ENCODE measurements around the gene MS4A8.

MS4A8 gene

DNA sequence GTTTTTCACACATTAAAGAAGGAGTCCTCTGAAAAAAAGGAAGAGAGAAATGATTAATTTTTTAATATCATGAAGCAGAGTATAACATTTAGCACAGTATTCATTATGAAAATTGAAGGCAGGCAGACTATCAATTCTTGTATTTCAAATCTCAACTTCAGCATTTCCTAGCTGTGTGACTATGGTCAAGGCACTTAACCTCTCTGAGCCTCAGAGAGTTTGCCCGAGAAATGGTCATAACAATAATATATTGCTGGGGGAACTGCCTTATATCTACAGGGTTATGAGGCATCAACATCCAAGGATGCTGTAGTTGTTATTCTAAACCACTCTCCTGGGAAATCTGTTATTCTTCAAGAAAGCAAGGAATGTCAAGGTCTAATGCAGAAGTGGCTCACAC lies 26.2 kb downstream of the MS4A8 start:
- Mint-ChIP-seq H3K36me3 (ENCODE audit: low read depth) (no peaks in the 10 kb centered on the region), H3K27me3 (ENCODE audit: low read depth, poor library complexity) (peaks cover 45% of the 10 kb centered on the region), H3K9me3 (no peaks in the 10 kb centered on the region), H3K4me1 (no peaks in the 10 kb centered on the region), H3K27ac (no peak overlapping the region), H3K4me3 (no peak overlapping the region)
- no peak for DNase-seq
- TF ChIP-seq, protein P1, sequence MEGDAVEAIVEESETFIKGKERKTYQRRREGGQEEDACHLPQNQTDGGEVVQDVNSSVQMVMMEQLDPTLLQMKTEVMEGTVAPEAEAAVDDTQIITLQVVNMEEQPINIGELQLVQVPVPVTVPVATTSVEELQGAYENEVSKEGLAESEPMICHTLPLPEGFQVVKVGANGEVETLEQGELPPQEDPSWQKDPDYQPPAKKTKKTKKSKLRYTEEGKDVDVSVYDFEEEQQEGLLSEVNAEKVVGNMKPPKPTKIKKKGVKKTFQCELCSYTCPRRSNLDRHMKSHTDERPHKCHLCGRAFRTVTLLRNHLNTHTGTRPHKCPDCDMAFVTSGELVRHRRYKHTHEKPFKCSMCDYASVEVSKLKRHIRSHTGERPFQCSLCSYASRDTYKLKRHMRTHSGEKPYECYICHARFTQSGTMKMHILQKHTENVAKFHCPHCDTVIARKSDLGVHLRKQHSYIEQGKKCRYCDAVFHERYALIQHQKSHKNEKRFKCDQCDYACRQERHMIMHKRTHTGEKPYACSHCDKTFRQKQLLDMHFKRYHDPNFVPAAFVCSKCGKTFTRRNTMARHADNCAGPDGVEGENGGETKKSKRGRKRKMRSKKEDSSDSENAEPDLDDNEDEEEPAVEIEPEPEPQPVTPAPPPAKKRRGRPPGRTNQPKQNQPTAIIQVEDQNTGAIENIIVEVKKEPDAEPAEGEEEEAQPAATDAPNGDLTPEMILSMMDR (IDR thresholded peaks at IDR 0.05) = no peak

DNA sequence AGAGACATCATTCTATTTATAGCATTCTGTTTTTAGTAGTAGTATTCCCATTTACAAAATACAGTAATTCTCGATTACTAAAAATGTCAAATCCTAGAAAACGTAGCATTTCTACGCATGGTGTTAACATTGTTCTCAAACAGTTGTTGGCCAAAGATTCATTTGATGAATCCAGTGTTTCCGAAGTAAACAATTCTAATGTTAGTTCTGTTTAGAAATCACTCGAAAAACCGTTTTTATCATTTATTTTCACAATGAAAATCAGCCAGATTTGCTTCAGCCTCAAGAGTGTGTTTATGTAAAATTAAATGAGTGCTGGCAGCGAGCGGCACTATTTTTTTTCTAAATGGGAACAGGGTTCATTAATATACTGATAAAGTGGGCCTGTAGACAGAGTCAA lies 32.2 kb downstream of the MS4A8 start:
- no peak for DNase-seq
- H3K9me3 Mint-ChIP-seq = no peaks in the 10 kb centered on the region
- H3K4me3 Mint-ChIP-seq = no peak overlapping the region
- H3K27me3 Mint-ChIP-seq (ENCODE audit: low read depth, poor library complexity) = peaks cover 26% of the 10 kb centered on the region
- peaks cover 5% of the 10 kb centered on the region for H3K4me1 Mint-ChIP-seq
- no peaks in the 10 kb centered on the region for H3K36me3 Mint-ChIP-seq (ENCODE audit: low read depth)
- TF ChIP-seq, protein P1 (IDR thresholded peaks at IDR 0.05) = no peak
- no peak overlapping the region for H3K27ac Mint-ChIP-seq

DNA sequence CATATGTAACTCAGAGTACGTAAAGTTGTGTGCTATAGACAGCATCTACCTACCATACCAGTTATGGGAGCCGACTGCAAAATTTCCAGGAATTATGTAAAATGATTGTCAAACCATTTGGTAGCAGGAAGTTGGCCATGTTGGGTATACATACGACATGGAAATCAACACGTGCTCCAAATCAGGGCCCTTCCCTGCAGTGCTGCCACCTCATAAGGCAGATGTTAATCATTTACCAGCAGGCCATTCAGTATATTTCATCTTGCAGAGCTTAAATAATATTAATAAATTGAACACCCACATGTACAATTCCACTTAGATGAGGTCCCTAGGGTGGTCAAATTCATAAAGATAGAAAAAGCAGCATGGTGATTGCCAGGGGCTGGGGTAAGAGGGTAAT lies 34.9 kb downstream of the MS4A8 start:
- no peak overlapping the region for H3K4me3 Mint-ChIP-seq
- DNase-seq = no peak
- peaks cover 5% of the 10 kb centered on the region for H3K4me1 Mint-ChIP-seq
- TF ChIP-seq, protein P1 (IDR thresholded peaks at IDR 0.05) = no peak
- H3K27me3 Mint-ChIP-seq (ENCODE audit: low read depth, poor library complexity) = peaks cover 31% of the 10 kb centered on the region
- no peak overlapping the region for H3K27ac Mint-ChIP-seq
- no peaks in the 10 kb centered on the region for H3K9me3 Mint-ChIP-seq
- no peaks in the 10 kb centered on the region for H3K36me3 Mint-ChIP-seq (ENCODE audit: low read depth)

DNA sequence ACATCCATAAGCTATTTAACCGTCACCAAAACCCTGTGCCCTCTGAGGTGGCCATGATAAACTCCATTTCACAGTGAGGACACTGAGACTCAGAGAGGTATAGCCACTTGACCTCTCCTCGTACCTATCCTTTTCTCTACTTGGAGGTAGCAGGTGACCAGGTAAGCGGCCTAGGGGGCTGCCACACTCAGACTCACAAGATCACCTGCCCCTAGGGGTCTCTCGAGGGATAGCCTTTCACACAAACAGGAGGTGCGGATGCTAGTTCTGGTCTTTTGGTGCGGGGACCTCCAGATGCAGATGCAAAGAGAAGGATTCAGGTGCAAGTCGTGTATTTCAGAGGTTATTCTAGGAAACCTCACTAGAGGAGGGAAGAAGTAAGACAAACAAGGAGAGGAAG lies 39.7 kb downstream of the MS4A8 start:
- Mint-ChIP-seq H3K9me3 (peaks cover 6% of the 10 kb centered on the region), H3K27ac (no peak overlapping the region), H3K27me3 (ENCODE audit: low read depth, poor library complexity) (peaks cover 33% of the 10 kb centered on the region), H3K36me3 (ENCODE audit: low read depth) (no peaks in the 10 kb centered on the region), H3K4me3 (no peak overlapping the region), H3K4me1 (no peaks in the 10 kb centered on the region)
- TF ChIP-seq, protein P1 (IDR thresholded peaks at IDR 0.05) = no peak
- DNase-seq = no peak

DNA sequence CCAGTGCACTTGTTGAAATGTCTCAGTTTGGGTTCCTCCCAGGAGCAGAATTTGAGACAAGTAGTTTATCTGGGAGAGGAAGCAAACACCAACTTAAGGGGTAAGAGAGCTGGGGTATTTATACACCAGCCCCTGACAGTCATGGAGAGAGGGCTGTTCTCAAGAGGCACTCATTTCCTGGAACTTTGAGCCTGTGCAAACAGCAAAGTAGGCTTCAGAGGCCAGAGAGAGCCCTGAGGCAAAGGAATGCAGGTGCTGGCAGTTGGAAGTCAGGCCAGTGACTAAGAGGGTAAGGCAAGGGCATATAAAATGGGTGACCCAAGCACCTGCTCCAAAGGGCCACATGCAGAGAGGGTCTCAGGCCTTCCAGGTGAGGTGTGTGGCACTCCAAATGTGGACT lies 41.2 kb downstream of the MS4A8 start:
- Mint-ChIP-seq H3K4me1 (no peaks in the 10 kb centered on the region), H3K27me3 (ENCODE audit: low read depth, poor library complexity) (peaks cover 38% of the 10 kb centered on the region), H3K4me3 (no peak overlapping the region), H3K36me3 (ENCODE audit: low read depth) (no peaks in the 10 kb centered on the region), H3K9me3 (peaks cover 6% of the 10 kb centered on the region), H3K27ac (no peak overlapping the region)
- DNase-seq = no peak
- TF ChIP-seq, protein P1 (IDR thresholded peaks at IDR 0.05) = no peak

DNA sequence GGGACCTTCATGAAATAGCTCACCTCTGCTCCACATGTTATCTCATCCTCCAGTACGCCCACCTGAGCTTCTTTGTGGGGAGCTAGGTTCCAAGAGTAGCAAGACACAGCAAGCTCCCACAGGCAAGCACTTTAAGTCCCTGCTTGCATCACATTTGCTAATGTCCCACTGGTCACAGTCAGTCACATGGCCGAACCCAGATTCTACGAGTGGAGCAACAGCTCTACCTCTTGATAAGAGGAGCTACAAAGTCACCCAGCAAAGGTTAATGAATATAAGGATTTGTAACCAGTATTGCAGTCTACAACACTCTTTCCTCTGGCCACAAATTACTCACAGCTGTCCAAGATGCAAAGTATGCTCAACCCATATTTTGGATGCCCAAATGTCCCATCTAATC lies 42.0 kb downstream of the MS4A8 start:
- H3K36me3 Mint-ChIP-seq (ENCODE audit: low read depth) = no peaks in the 10 kb centered on the region
- H3K4me1 Mint-ChIP-seq = no peaks in the 10 kb centered on the region
- TF ChIP-seq, protein P1 (IDR thresholded peaks at IDR 0.05) = no peak
- H3K27ac Mint-ChIP-seq = no peak overlapping the region
- peaks cover 43% of the 10 kb centered on the region for H3K27me3 Mint-ChIP-seq (ENCODE audit: low read depth, poor library complexity)
- peaks cover 6% of the 10 kb centered on the region for H3K9me3 Mint-ChIP-seq
- H3K4me3 Mint-ChIP-seq = no peak overlapping the region
- DNase-seq = no peak

Data from nephron progenitor cell (in vitro differentiated cells).